ENCODE data around the gene FAM9A.

Gene FAM9A

DNA sequence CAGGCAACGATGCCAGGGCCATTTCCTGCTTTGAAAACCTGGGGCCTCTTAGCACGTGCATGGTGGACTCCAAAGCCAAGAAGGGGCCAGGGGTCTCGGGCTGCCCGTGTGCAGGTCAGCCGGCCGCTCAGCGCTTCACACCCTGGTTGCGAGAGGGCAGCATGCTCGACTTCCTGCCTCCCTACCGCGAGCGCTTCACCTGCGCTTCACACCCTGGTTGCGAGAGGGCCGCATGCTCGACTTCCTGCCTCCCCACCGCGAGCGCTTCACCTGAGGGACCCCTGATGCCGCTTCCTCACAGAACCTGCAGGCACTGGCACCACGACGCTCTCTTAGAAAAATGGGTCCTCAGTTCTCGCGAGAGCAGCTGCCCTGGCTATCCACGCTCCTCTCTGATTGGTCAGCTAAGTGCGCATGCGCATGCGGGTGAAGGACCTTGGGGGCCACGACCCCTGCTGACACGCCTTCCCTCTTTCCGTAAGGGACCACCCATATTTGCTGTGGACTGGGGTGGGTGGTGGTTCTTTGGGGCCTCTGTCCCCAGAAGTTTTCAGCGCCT lies at the start of gene FAM9A:
Gene FAM9A (minus strand): TSS at position 343 of the 559 bp plus-strand sequence. CDS start 1,212 bp downstream, outside the sequence.
- no peak for DNase-seq

DNA sequence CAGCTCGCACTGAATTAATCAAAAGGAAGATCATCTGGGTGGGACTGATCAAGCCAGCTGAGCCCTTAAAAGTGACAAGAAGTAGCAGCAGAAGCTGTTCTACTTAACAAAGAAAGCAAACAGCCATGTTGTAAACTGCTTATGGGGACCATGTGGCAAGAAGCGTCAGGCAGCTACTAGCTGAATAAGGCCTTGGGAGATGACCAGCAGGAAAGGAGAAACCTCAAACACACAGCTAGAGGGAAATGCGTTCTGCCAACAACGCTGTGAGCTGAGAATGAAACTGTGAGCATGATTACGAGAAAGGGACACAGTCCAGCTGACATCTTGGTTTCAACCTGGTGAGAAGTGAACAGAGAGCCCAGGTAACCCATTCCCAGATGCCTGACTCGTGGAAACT lies 49.3 kb upstream of the FAM9A start:
- DNase-seq: no peak

GRCh38 chrX:8849945-8850344 lies 48.8 kb upstream of the FAM9A start:
- no peak for DNase-seq

GRCh38 chrX:8849458-8849857 lies 48.3 kb upstream of the FAM9A start:
- no peak for DNase-seq

GRCh38 chrX:8848911-8849310 lies 47.7 kb upstream of the FAM9A start:
- no peak for DNase-seq

GRCh38 chrX:8848441-8848840 lies 47.3 kb upstream of the FAM9A start:
- DNase-seq: no peak

- no peak for DNase-seq
Observed at GRCh38 chrX:8847360-8847759, 46.2 kb upstream of the FAM9A start.

GRCh38 chrX:8846266-8846665 lies 45.1 kb upstream of the FAM9A start:
- DNase-seq: no peak

GRCh38 chrX:8845469-8845868 lies 44.3 kb upstream of the FAM9A start:
- no peak for DNase-seq

GRCh38 chrX:8845060-8845459 lies 43.9 kb upstream of the FAM9A start:
- peak; percentile 54 for DNase-seq

- DNase-seq: no peak
Observed at GRCh38 chrX:8844157-8844556, 43.0 kb upstream of the FAM9A start.

DNA sequence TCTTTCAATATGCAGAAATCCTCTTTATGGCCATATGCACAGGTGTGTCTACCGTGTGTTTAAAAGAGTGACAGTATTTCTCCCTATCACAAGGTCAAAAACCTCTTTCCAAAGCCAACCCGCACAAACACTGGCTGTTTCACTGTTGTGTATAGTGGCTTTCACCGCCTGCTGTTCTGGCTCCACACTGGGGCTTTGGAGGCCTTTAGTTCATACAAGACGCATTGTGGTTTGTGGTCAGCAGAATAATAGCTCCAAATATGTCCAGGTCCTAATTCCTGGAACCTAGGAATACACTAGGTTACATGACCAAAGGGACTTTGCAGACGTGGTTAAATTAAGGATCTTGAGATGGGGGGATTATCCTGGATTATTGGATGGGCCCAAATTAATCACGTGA lies 40.7 kb upstream of the FAM9A start:
- DNase-seq: no peak

- DNase-seq: no peak
Observed at GRCh38 chrX:8834392-8834791, 33.2 kb upstream of the FAM9A start.

GRCh38 chrX:8832582-8833378 lies 31.6 kb upstream of the FAM9A start:
- no peak for DNase-seq

DNA sequence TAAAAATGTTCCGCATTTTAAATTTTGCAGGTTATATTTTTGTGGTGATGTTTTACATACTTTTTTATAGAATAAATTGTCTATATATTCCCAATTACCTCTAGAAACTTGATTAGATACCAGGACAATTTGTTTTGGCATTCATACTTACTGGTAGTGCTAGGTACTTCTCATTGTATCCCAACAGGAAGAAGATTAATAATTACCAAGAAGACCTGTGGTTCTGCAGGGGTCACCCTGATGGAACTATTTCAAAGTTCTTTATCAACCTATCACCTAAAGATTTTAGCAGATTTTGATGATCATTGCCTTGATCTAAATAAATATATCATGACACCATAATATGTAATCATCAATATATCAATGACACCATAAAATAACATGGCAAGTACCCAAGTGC lies 22.5 kb upstream of the FAM9A start:
- no peak for DNase-seq

GRCh38 chrX:8822002-8822401 lies 20.8 kb upstream of the FAM9A start:
- DNase-seq: no peak

DNA sequence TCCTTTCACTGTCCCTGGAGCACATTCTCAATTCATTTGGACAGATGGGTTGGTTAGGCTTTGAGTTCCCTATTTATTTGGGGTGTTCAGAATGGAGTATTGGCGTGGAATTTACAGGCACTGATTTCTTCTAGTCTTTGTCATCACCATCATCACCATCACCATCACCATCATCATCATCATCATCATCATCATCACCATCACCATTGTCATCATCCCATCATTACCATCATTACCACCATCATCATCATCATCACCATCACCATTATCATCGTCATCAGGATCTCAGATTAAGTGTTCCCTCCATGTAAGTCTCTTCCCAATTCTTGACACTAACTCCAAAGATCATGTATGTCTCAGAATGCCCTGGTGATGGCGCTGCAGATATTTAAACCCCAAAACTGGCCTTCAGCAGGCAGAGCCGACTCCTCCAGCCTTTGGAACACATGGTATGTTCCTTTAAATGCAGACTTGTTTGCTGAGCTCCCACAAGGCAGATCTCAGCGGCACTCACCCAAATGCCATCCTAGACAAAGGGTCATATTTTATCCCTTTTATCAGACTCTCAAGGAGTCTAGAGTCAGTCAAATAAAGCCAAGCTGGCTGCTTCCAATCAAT lies 19.8 kb upstream of the FAM9A start:
- DNase-seq: no peak

GRCh38 chrX:8815460-8816065 lies 14.4 kb upstream of the FAM9A start:
- DNase-seq: no peak

- no peak for DNase-seq
Observed at GRCh38 chrX:8813036-8813435, 11.9 kb upstream of the FAM9A start.

GRCh38 chrX:8811611-8812010 lies 10.4 kb upstream of the FAM9A start:
- no peak for DNase-seq

GRCh38 chrX:8808661-8809060 lies 7.5 kb upstream of the FAM9A start:
- DNase-seq: no peak

GRCh38 chrX:8805974-8806373 lies 4.8 kb upstream of the FAM9A start:
- DNase-seq: no peak

DNA sequence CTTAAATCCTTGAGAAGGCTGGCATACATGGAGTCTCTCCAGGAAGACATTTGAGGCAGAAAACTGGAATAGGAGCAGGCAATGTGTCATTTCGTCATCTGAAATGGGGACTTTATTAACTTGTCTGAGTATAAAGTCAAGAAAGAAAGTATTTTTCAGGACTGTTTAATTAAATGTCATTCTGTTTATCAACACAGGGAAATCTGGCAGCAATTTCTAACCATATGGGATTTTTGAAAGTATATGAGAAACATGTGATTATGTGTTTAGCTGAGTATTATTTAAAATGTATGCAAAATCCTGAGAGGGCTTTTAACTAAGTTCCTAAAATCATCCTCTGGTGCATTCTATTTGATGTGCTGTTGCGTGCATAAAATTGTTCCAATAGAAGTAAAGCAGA lies 3.9 kb upstream of the FAM9A start:
- no peak for DNase-seq

- DNase-seq: no peak
Observed at GRCh38 chrX:8803326-8803725, 2.1 kb upstream of the FAM9A start.

Measured in right hindlimb (tissue), 1 donor.